ENCODE results near the gene ZNF333. TPM values are rescaled to one million over a fixed set of nuclear protein-coding genes. Genes with fewer than 3 reads are reported as not detected.

ZNF333 gene
- total RNA-seq = 10 to 100 TPM; 12.5 to 15.4 TPM

GRCh38 chr19:14689598-14690503, at the start of gene ZNF333:
Gene ZNF333 (plus strand): TSS chr19:14690048. CDS start chr19:14693492, 3,444 bp downstream.
- peaks cover 3% of the 10 kb centered on the region for H3K36me3 ChIP-seq

GRCh38 chr19:14648506-14648905, 41.3 kb upstream of the ZNF333 start:
- no peak for TF ChIP-seq CTCF (IDR thresholded peaks at IDR 0.05)
- no peak for DNase-seq (ENCODE audit: low spot score)
- no peak overlapping the region for H3K27ac ChIP-seq
- no peak overlapping the region for H3K4me3 ChIP-seq
- no peaks in the 10 kb centered on the region for H3K9me3 ChIP-seq
- H3K4me1 ChIP-seq = no peaks in the 10 kb centered on the region
- H3K36me3 ChIP-seq = no peaks in the 10 kb centered on the region
- no peaks in the 10 kb centered on the region for H3K27me3 ChIP-seq

More at GRCh38 chr19:14689598-14690503, at the start of gene ZNF333:
- Histone ChIP-seq H3K4me3 (peak within 1 kb of the TSS; percentile 86 to 95), H3K27me3 (no peaks in the 10 kb centered on the region), H3K4me1 (peaks cover 0 to 16% of the 10 kb centered on the region in 2 donors), H3K27ac (peak within 1 kb of the TSS; percentile 92 to 98), H3K9me3 (no peaks in the 10 kb centered on the region)
- no peak for TF ChIP-seq CTCF (IDR thresholded peaks at IDR 0.05)
- peak; percentile 94 for DNase-seq (ENCODE audit: low spot score)

GRCh38 chr19:14649020-14649419, 40.8 kb upstream of the ZNF333 start:
- Histone ChIP-seq H3K4me1 (no peaks in the 10 kb centered on the region), H3K4me3 (no peak overlapping the region), H3K27ac (no peak overlapping the region), H3K27me3 (no peaks in the 10 kb centered on the region), H3K9me3 (no peaks in the 10 kb centered on the region), H3K36me3 (no peaks in the 10 kb centered on the region)
- DNase-seq (ENCODE audit: low spot score) = no peak
- no peak for TF ChIP-seq CTCF (IDR thresholded peaks at IDR 0.05)

- Histone ChIP-seq H3K27ac (no peak overlapping the region), H3K27me3 (no peaks in the 10 kb centered on the region), H3K9me3 (no peaks in the 10 kb centered on the region), H3K36me3 (no peaks in the 10 kb centered on the region), H3K4me3 (no peak overlapping the region), H3K4me1 (no peaks in the 10 kb centered on the region)
- DNase-seq (ENCODE audit: low spot score) = no peak
- no peak for TF ChIP-seq CTCF (IDR thresholded peaks at IDR 0.05)
Observed at GRCh38 chr19:14650161-14650560, 39.7 kb upstream of the ZNF333 start.

- TF ChIP-seq CTCF (IDR thresholded peaks at IDR 0.05) = no peak
- no peaks in the 10 kb centered on the region for H3K9me3 ChIP-seq
- no peaks in the 10 kb centered on the region for H3K36me3 ChIP-seq
- no peak overlapping the region for H3K27ac ChIP-seq
- H3K4me3 ChIP-seq = no peak overlapping the region
- no peak for DNase-seq (ENCODE audit: low spot score)
- H3K27me3 ChIP-seq = no peaks in the 10 kb centered on the region
- no peaks in the 10 kb centered on the region for H3K4me1 ChIP-seq
Observed at GRCh38 chr19:14654786-14655560, 34.9 kb upstream of the ZNF333 start.

All from right atrium auricular region (tissue), 2 donors.